Vagina (tissue), 2 donors: ENCODE data around the gene NTF3. TPM values are rescaled to one million over a fixed set of nuclear protein-coding genes. Genes with fewer than 3 reads are reported as not detected.

Experiments
- DNase-seq, 2 donors: peaks; one replicate each; pipeline ENCODE4 v3.0.0-alpha.2; 2017; ENCODE audit errors: extremely low spot score in 2 of 2
- H3K27ac ChIP-seq: fragments of 200-600 bp; sonication (generic); one replicate; pipeline ENCODE4 v1.5.1; 2019
- H3K27me3 ChIP-seq: fragments of 200-600 bp; sonication (generic); one replicate; pipeline ENCODE4 v1.5.1; 2019
- H3K36me3 ChIP-seq, 2 donors: fragments of 200-600 bp; sonication (generic); one replicate each; pipeline ENCODE4 v1.5.1; 2017 to 2019
- H3K4me1 ChIP-seq: fragments of 200-600 bp; sonication (generic); one replicate; pipeline ENCODE4 v1.5.1; 2019
- H3K4me3 ChIP-seq, 2 donors: fragments of 200-600 bp; sonication (generic); 1 replicate in 1 of 2; 2 replicates in 1 of 2; pipeline ENCODE4 v1.5.1; 2016 to 2019
- H3K9me3 ChIP-seq: fragments of 200-600 bp; sonication (generic); one replicate; pipeline ENCODE4 v1.5.1; 2019
- CTCF ChIP-seq, 3 experiments: fragments of 450-650 bp in 2 of 3; fragments of 200-600 bp in 1 of 3; sonication (generic) in 1 of 3; IDR thresholded peaks; one replicate each; pipeline ENCODE4 v1.5.1; 2017 to 2019; ENCODE audit warnings: antibody characterized with exemption in 3 of 3, mild to moderate bottlenecking in 2 of 3, moderate library complexity in 2 of 3
- POLR2A ChIP-seq, 2 donors: fragments of 450-650 bp; IDR thresholded peaks; one replicate each; pipeline ENCODE4 v1.6.1; 2017; ENCODE audit warnings: antibody characterized with exemption in 2 of 2, mild to moderate bottlenecking in 2 of 2, moderate library complexity in 2 of 2
- POLR2AphosphoS5 ChIP-seq, 2 donors: sonication (generic); formaldehyde crosslinking; IDR thresholded peaks; one replicate each; pipeline ENCODE4 v1.9.0; 2017; ENCODE audit warnings: antibody characterized with exemption in 2 of 2, mild to moderate bottlenecking in 2 of 2, low read depth in 1 of 2; ENCODE audit not compliant: insufficient read depth in 1 of 2
- intact Hi-C: fragments of 100-400 bp; cut with DNase I; formaldehyde crosslinking; loops from one replicate; pipeline ENCODE4 v1.15.1; 2023
- total RNA-seq: library from RNA; depleted of rRNA; stranded (reverse); fragments of >200 nt; gene quantifications from one replicate; pipeline ENCODE4 v1.2.3, GENCODE V29; 2016

The NTF3 gene
- total RNA-seq, 1 donor from 2014 or later, result 1.7 TPM

- TF ChIP-seq POLR2A (IDR thresholded peaks at IDR 0.05), result no peak
- TF ChIP-seq CTCF (IDR thresholded peaks at IDR 0.05), result no peak
- TF ChIP-seq POLR2AphosphoS5 (IDR thresholded peaks at IDR 0.05; ENCODE audit: insufficient read depth in 1 of 2, low read depth in 1 of 2), result no peak
- DNase-seq, result no peak
- H3K27me3 ChIP-seq, result no peaks in the 10 kb centered on the region
- H3K36me3 ChIP-seq, result no peaks in the 10 kb centered on the region
- no peaks in the 10 kb centered on the region for H3K9me3 ChIP-seq
- H3K4me3 ChIP-seq, result no peak overlapping the region
- intact Hi-C loops, result no loop called here
- H3K27ac ChIP-seq, result no peak overlapping the region
- H3K4me1 ChIP-seq, result peaks cover 8% of the 10 kb centered on the region
These were observed 53.5 kb downstream of the NTF3 start for GRCh38 chr12:5485454-5485853.

DNA sequence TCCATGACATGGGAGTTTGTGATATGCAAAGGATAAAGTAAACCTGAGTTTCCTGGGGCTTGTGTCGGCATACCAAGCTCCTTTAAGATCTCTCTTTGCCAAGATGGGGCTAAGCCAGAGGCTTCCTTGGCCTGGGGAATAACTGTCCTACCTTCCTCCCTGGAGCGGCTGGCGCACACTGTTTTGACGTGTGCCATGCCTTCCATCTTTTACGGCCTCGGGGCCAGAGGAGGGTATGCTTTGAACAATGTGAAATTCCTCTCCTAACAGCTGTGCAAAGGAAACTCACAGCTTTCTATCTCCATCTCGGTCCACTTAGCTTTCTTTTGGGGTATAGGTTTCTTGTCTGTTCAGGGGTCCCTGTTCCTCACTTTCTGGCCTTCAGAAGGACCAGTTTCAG lies 55.2 kb downstream of the NTF3 start:
- no peaks in the 10 kb centered on the region for H3K4me1 ChIP-seq
- no peaks in the 10 kb centered on the region for H3K36me3 ChIP-seq
- H3K27me3 ChIP-seq, result no peaks in the 10 kb centered on the region
- no peak overlapping the region for H3K4me3 ChIP-seq
- H3K27ac ChIP-seq, result no peak overlapping the region
- TF ChIP-seq CTCF (IDR thresholded peaks at IDR 0.05), result no peak
- no peak for TF ChIP-seq POLR2A (IDR thresholded peaks at IDR 0.05)
- TF ChIP-seq POLR2AphosphoS5 (IDR thresholded peaks at IDR 0.05; ENCODE audit: insufficient read depth in 1 of 2, low read depth in 1 of 2), result no peak
- intact Hi-C loops, result no loop called here
- H3K9me3 ChIP-seq, result no peaks in the 10 kb centered on the region
- DNase-seq, result no peak

GRCh38 chr12:5487948-5488625 lies 56.2 kb downstream of the NTF3 start:
- H3K4me3 ChIP-seq, result no peak overlapping the region
- no peak for DNase-seq
- H3K9me3 ChIP-seq, result no peaks in the 10 kb centered on the region
- no peaks in the 10 kb centered on the region for H3K4me1 ChIP-seq
- no peak overlapping the region for H3K27ac ChIP-seq
- no peaks in the 10 kb centered on the region for H3K36me3 ChIP-seq
- intact Hi-C loops, result no loop called here
- TF ChIP-seq POLR2A (IDR thresholded peaks at IDR 0.05), result no peak
- no peaks in the 10 kb centered on the region for H3K27me3 ChIP-seq

GRCh38 chr12:5488626-5488955 lies 56.7 kb downstream of the NTF3 start:
- TF ChIP-seq POLR2A (IDR thresholded peaks at IDR 0.05), result no peak
- TF ChIP-seq CTCF (IDR thresholded peaks at IDR 0.05), result no peak
- TF ChIP-seq POLR2AphosphoS5 (IDR thresholded peaks at IDR 0.05; ENCODE audit: insufficient read depth in 1 of 2, low read depth in 1 of 2), result no peak
- intact Hi-C loops, result no loop called here
- no peak for DNase-seq
- no peaks in the 10 kb centered on the region for H3K36me3 ChIP-seq
- H3K27ac ChIP-seq, result no peak overlapping the region
- H3K27me3 ChIP-seq, result no peaks in the 10 kb centered on the region
- no peaks in the 10 kb centered on the region for H3K4me1 ChIP-seq
- H3K9me3 ChIP-seq, result no peaks in the 10 kb centered on the region
- no peak overlapping the region for H3K4me3 ChIP-seq

GRCh38 chr12:5489017-5489416 lies 57.1 kb downstream of the NTF3 start:
- Histone ChIP-seq H3K9me3 (no peaks in the 10 kb centered on the region), H3K27ac (no peak overlapping the region), H3K27me3 (no peaks in the 10 kb centered on the region), H3K4me1 (no peaks in the 10 kb centered on the region), H3K36me3 (no peaks in the 10 kb centered on the region), H3K4me3 (no peak overlapping the region)
- intact Hi-C loops, result no loop called here
- TF ChIP-seq CTCF (IDR thresholded peaks at IDR 0.05) (no peak), POLR2AphosphoS5 (IDR thresholded peaks at IDR 0.05; ENCODE audit: insufficient read depth in 1 of 2, low read depth in 1 of 2) (no peak), POLR2A (IDR thresholded peaks at IDR 0.05) (no peak)
- DNase-seq, result no peak
